GM06990 (cell line): Measurements from ENCODE around the gene FAM90A1.
"Not testable (repeated sequence)": the region's sequence is repeated elsewhere in the genome, so short reads cannot be mapped to it uniquely, and the experiment has no call there.

Source experiments
- DNase-seq: peaks from one replicate; pipeline ENCODE4 v3.0.0-alpha.2; 2011; ENCODE audit not compliant: insufficient read length; ENCODE audit errors: extremely low read depth
- H3K27me3 ChIP-seq: replicated peaks from 2 replicates; pipeline ENCODE4 v1.6.0; 2011; ENCODE audit warnings: low read length; ENCODE audit not compliant: control insufficient read depth, insufficient read depth
- H3K36me3 ChIP-seq: 2 replicates; pipeline ENCODE4 v1.5.1; 2011; ENCODE audit warnings: low read length; ENCODE audit not compliant: control insufficient read depth, insufficient read depth
- H3K4me3 ChIP-seq: replicated peaks from 2 replicates; pipeline ENCODE4 v1.5.1; 2011; ENCODE audit warnings: low read depth, mild to moderate bottlenecking, control low read depth, low read length
- TF ChIP-seq, protein P1 (sequence below): IDR thresholded peaks from 2 replicates; pipeline ENCODE4 v1.5.1; 2011; ENCODE audit warnings: low read length, control low read depth, mild to moderate bottlenecking, inconsistent platforms; ENCODE audit not compliant: insufficient read depth, poor library complexity, severe bottlenecking

The FAM90A1 gene

DNA sequence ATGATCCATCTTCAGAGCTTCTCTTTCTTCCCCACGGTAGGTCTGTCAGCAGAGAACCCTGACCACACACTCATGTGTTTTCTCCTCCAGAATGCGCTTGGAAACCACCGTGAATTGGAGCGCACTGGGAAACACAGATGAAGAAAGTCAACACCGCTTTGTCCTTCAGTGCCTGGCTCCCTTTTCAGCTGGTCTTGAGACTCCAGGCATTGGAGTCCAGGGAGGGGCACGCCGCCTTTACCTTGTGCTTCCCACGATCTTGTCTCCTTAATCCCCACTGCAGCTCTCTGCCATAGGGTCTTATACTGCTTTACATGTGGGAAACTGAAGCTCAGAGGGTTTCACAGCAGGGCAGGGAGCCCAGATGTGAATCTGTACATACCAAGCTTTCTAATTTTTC is 1.1 kb downstream of the FAM90A1 start:
- no peaks in the 10 kb centered on the region for H3K36me3 ChIP-seq
- DNase-seq: no peak
- H3K4me3 ChIP-seq: no peak overlapping the region; the same call in 1 of the 2 replicates
- TF ChIP-seq, protein P1, sequence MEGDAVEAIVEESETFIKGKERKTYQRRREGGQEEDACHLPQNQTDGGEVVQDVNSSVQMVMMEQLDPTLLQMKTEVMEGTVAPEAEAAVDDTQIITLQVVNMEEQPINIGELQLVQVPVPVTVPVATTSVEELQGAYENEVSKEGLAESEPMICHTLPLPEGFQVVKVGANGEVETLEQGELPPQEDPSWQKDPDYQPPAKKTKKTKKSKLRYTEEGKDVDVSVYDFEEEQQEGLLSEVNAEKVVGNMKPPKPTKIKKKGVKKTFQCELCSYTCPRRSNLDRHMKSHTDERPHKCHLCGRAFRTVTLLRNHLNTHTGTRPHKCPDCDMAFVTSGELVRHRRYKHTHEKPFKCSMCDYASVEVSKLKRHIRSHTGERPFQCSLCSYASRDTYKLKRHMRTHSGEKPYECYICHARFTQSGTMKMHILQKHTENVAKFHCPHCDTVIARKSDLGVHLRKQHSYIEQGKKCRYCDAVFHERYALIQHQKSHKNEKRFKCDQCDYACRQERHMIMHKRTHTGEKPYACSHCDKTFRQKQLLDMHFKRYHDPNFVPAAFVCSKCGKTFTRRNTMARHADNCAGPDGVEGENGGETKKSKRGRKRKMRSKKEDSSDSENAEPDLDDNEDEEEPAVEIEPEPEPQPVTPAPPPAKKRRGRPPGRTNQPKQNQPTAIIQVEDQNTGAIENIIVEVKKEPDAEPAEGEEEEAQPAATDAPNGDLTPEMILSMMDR: no peak
- no peaks in the 10 kb centered on the region for H3K27me3 ChIP-seq

DNA sequence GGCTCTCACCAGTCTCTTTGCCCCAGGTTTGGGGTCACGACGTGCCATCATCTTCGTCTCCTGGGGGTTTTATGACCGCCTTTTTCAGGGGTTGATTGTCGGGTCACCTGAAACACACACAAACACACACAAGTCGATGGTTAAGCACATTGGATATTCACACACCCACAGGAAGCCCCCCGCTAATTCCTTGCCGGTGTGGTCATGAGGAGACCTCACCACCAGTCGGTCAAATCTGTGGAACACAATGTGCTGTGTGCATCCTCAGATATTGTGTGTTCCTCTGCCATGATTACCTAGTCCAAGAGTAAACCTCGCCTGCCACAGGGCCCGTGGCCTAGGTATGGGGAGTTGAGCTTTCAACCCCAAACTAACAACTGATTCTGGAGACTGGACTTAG is 2.6 kb downstream of the FAM90A1 start:
- not testable (repeated sequence) for H3K4me3 ChIP-seq, DNase-seq, H3K27me3 ChIP-seq, H3K36me3 ChIP-seq

DNA sequence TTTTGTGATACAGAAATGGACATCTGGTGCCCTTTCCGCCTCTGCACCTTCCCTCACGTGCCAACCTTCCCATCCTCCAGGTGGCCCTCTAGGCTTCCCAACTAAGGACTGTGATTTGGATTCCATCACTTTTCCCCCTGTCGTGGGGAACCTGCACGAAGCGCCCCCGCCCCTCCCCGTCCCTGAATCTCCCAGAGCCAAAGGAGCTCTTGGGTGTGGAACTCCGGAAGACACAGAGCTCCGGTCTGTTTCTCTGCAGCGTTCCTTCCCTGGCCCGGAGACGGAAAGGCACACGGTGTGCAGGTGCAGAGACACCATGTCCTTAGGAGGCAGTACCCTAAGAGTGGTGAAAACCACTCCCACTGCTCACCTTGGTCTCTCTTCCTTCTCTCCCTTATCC is 3.8 kb downstream of the FAM90A1 start:
- DNase-seq: not testable (repeated sequence)

DNA sequence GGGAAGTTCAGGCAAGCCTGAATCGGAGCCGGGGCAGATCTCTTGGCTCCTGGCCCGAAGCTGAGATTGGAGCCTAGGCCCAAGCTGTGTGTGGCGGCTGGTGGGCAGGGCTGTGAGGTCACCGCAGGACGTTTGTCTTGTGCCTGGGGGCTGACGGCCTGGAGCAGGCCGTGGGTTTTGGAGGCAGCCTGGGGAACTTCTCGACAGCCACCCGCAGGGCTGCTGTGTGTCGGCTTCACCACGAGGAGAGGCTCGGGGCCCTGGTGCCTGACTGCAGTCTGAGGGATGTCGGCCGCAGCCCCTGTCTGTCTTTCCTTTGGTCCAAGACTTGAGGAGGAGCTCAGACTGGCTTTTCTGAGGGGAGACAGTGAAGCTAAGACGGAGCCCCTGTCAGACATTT is 5.1 kb downstream of the FAM90A1 start:
- H3K27me3 ChIP-seq, H3K36me3 ChIP-seq, H3K4me3 ChIP-seq, DNase-seq: not testable (repeated sequence)

More for the DNA sequence above, 3.8 kb downstream of the FAM90A1 start:
- not testable (repeated sequence) for H3K4me3 ChIP-seq, H3K27me3 ChIP-seq, H3K36me3 ChIP-seq

DNA sequence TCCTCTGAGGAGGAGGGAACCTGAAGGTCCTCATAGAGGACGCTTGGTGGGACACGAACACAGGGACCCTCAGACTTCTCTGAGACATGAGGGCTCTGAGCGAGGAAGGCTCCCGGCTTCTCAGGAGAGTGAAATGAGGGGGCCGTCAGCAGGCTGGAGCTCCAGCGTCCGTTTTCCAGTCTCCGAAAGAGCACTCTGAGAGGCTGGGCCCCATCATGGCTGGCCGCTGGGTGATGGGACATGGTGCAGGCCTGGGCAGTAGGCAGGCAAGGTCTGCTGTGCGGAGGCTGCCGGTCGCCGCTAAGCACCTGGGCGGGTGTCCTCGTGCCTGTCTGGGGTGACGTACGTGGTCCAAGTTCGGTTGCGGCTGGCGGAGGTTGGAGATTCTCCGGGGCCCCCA is 5.6 kb downstream of the FAM90A1 start:
- H3K4me3 ChIP-seq, H3K36me3 ChIP-seq, DNase-seq: not testable (repeated sequence)

DNA sequence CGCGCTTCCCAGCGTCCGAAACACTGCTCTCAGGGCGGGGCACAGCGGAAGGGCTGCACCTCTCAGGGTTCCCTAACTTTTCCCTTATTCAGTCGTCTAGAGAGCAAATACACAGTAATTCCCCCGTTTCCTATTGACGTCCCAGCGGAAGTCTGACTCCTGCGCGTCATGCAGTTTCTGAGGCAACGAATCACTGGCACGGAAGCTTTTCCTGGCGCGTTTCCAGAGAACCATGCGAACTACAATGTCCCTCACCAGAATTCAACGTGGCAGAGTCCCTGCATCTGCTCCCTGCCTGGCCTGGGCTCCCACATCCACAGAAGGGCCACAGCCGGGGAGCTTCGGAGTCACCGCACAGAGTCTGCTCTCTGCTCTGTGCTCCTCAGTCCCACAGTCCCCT is 6.0 kb downstream of the FAM90A1 start:
- H3K4me3 ChIP-seq, DNase-seq, H3K36me3 ChIP-seq, H3K27me3 ChIP-seq: not testable (repeated sequence)

More for the DNA sequence above, 5.6 kb downstream of the FAM90A1 start:
- not testable (repeated sequence) for H3K27me3 ChIP-seq

DNA sequence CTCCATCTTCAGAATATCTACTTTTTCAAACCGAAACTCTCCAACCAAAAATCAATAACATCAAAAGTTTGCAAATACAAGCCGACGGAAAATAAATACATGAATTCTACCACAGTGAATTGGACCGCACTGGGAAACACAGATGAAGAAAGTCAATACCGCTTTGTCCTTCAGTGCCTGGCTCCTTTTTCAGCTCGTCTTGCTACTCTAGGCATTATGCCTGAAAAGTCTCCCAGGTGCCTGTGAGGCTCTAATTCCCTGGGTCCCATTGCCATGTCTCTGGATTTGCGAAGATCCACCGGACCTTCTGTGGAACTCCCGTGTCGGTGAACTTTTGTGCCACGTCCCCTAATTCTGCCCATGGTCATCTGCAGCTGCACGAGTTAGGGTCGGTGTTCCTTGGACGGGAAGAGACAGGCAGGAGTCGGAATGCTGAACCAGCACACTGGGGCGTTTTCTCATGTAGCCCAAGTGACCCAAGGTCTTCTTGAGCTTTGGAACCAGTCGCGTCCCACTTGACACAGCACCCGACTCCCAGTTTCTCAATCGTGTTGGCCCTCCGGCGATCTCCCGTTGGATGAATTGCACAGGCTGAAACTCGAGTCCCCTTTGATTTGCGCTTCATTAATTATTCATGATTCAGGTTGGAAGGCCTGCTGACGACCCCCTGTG is 8.6 kb downstream of the FAM90A1 start:
- not testable (repeated sequence) for H3K27me3 ChIP-seq, H3K36me3 ChIP-seq, H3K4me3 ChIP-seq, DNase-seq

DNA sequence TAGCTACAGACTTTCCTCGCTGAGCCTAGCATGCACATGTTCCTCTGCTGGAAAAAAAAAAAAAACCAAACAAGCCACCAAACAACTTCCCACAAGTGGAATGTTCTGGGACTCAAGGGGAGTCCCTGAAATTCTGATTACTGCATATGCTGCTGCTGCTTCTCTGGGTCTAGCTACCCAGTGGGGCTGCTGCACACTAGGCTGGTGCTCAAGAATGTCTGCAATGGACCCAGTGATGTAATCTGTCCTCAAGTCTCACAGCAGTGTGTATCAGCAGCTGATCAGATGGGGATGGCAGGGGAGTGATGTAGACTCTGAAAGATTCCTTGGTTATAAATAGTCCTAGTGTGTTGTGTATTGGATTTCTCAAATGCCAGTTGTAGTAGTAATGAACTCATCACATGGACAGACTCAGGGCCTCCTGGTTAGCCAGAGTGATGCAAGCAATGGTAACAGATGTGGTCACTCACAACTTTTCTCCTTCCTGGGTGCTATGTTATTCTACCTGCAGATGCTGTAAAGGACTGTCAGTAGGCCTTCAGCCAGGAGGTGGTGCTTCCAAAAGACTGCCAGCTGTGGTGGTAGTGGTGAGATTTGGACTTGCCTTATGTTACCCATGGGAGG is 29.6 kb downstream of the FAM90A1 start:
- DNase-seq, H3K4me3 ChIP-seq, H3K27me3 ChIP-seq, H3K36me3 ChIP-seq: not testable (repeated sequence)

DNA sequence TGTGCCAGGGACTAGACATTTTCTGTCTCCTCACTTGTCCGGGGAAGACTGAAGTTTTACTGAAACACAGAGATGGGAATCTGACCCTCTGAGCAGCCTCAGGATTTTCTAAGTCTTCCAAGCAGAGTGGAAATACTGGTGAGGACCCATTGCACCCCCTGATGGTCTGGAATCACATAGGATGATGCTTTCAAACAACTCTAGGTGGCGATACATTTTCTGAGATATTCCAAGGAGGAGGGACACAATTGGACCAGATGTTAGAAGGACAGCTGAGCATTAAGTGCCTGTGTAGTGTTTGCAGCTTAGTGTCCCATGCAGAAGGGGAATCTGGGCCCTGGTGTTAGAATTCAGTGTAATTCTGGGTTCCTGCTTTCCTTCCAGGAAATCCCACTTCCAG is 39.3 kb downstream of the FAM90A1 start:
- not testable (repeated sequence) for H3K4me3 ChIP-seq, DNase-seq, H3K27me3 ChIP-seq, H3K36me3 ChIP-seq

DNA sequence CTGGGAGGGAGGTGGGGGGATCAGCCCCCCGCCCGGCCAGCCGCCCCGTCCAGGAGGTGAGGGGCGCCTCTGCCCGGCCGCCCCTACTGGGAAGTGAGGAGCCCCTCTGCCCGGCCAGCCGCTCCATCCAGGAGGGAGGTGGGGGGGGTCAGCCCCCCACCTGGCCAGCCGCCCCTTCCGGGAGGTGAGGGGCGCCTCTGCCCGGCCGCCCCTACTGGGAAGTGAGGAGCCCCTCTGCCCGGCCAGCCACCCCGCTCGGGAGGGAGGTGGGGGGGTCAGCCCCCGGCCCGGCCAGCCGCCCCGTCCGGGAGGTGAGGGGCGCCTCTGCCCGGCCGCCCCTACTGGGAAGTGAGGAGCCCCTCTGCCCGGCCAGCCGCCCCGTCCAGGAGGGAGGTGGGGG is 43.2 kb downstream of the FAM90A1 start:
- H3K36me3 ChIP-seq, H3K27me3 ChIP-seq, DNase-seq, H3K4me3 ChIP-seq: not testable (repeated sequence)

DNA sequence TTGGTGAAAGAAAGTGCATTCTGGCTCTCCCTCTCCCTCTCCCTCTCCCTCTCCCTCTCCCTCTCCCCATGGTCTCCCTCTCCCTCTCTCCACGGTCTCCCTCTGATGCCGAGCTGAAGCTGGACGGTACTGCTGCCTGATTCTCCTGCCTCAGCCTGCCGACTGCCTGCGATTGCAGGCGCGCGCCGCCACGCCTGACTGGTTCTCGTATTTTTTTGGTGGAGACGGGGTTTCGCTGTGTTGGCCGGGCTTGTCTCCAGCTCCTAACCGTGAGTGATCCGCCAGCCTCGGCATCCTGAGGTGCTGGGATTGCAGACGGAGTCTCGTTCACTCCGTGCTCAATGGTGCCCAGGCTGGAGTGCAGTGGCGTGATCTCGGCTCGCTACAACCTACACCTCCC is 44.1 kb downstream of the FAM90A1 start:
- not testable (repeated sequence) for DNase-seq, H3K4me3 ChIP-seq, H3K36me3 ChIP-seq, H3K27me3 ChIP-seq

DNA sequence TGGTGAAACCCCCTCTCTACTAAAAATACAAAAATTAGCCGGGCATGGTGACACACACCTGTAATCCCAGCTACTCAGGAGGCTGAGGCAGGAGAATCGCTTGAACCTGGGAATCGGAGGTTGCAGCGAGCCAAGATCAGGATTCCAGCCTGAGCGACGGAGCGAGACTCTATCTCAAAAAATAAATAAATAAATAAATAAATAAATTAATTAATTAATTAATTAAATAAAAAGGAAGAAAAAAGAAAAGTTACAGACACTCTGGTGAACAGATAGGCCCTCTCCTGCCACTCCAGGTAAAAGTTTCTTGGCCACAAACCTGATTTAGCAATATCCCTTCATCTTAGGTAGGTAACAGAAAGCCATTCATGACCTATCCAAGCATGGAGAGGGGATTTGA is 44.5 kb downstream of the FAM90A1 start:
- H3K36me3 ChIP-seq, H3K4me3 ChIP-seq, H3K27me3 ChIP-seq, DNase-seq: not testable (repeated sequence)

DNA sequence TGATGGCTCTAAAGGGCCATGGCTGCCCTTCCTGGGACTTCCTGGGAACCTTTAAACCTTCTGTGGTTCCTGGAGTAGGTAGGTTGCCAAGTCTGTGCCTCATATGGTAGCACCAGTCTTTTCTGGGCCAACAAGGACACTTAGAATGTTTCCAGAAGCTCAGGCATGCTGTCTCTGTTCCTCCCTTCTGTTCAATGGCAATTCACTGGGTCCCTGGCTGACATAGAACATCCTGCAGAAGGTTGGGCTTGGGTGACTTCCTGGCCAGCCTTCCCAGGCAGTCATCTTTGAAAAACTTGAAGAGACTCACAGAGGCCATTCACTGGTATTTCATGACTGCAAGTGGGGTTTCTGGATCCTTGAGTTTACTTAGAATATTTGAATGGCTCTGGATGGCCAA is 46.1 kb downstream of the FAM90A1 start:
- not testable (repeated sequence) for DNase-seq, H3K36me3 ChIP-seq, H3K27me3 ChIP-seq, H3K4me3 ChIP-seq
